Activated gamma-delta T cell treated with Interleukin-2 at 50 U/mL for 16 hours (primary cell): Measurements from ENCODE around the gene ADNP.
A peak's percentile ranks its signal among the peaks of the same experiment; 100 is the strongest.

Experiments
- DNase-seq: peaks from one replicate; pipeline ENCODE4 v3.0.0-alpha.2; 2020

The ADNP gene

DNA sequence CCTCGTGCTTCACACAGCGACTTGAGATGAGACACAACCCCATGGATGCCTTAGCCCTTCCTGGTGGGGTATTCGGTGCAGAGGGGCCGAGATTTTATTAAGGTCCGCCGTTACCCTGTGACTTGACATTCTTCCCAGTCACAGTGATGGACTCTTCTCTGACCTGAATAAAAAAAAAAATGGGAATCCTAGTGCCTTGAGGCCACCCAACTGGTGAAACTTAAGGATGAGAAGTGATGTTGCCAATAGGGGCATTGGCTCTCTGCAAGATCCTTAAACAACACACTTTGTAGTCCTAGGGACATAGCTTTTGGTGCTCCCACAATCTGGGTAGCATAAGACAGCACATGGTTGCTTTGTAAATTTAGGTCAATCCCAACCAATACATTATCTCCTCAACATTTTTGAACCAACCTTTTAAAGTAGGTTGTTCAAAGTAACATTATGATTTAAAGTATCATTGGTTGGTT lies 814 bp upstream of the ADNP start:
- DNase-seq: no peak

DNA sequence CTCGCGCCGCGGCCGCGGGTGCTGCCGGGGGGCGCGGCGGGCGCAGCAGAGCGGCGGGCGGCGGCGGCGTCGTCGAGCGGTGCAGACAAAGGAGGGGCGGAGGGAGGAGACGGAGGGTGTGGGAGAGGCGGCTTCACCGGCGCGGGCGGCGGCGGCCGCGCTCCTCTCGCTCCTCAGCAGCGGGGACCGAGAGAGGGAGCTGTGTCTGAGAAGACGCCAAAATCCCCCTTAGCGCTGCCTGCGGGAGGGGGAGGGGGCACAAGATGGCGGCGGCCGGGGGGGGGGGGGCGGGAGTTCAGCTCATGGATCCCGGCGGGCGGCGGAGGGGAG lies 296 bp downstream of the ADNP start:
- DNase-seq: peak; percentile 68

DNA sequence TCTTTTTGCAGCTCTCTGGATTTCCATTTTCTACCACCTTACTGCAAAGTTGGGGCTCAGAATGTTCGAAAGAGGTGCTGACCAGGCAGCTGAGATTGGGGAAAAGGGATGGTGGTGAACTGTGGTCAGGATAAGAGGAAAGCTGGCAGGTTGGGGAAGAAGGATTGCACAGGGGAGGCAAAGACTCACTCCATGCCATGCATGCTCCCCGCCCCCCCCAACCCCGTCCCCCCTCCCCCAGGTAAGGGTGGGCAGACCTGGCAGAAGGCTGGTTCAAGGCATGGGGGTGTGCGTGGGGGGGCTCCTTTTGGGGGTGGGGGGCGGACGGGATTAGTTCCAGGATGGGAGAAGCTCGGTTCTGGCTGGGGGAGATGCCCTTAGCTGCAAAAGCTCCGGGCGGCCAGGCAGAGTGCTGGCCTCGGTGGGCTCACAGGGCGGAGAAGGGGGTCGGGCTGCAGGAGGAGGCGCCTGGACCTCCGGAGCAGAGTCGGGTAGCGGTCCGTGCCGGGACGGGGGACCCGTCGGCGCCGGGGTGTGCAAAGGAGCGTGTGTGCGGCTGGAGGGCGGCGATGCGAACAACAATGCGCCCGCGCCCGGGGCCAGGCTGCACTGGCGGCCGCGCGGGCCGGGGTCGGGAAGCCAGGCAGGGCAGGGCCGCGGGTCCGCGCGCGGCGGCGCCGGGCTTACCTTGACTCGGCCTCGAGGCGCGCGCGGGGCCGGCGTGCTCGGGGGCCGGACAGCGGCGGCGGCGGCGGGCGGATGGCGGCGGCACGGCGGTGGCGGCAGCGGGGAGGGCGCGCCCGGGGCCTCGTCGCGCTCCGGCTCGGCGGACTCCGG lies 880 bp downstream of the ADNP start:
- DNase-seq: peak; percentile 19

DNA sequence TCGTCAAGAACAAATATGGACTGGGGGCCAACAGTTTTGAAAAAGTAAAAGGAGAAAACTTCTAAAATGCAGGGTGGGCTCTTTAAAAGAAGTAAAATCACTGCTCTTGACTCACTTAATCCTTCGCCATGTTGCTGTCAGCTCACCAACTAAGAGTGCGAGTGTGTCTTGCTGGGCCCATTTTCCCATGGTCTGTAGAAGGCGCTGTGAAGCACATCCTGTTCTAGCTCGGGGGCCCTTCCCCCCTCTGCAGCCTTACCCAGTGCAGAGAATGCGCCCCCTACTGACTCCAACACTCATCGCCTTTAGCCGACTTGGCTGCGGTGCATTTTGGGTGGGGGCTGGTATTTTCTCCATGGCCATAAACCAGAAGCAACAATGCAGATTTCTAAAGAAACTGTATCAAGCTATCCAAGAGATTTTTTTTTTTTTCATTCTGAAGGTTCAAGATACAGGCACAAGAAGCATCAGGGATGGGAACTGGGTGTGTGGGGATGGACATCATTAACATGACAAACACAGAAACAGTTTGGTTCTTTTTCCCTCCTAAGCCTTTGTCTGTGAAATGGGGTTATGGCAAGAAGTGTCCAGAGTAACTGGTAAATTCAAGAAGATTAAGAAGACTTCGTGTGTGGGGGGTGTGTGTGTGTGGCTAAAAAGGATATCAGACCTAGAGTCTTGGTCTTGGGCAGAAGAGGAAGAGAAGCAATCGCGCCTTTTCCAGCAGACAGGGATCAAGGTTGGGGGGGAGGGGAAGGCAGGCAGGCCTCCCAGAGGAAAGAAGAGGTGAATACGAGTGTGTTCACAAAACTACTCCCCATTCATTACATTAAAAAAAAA lies 1.7 kb downstream of the ADNP start:
- peak; percentile 89 for DNase-seq

DNA sequence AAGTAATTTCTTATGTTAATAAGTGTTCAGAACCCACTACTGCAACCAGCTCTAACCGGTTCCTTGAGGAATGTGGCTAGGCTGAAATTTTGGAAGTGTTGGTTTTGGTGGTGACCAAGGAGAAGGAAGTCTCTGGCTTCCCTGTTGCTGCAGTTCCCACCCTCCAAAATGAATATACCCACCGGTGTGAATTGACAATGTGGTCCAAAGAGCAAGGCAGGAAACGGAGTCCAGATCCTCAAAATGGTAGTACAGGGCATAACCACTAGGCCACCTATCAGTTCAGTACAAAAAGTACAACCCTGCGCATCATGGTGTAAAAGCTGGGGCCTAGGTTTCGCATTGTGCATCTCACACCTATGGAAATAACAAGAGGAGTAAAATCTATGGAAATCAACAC lies 2.8 kb downstream of the ADNP start:
- no peak for DNase-seq

DNA sequence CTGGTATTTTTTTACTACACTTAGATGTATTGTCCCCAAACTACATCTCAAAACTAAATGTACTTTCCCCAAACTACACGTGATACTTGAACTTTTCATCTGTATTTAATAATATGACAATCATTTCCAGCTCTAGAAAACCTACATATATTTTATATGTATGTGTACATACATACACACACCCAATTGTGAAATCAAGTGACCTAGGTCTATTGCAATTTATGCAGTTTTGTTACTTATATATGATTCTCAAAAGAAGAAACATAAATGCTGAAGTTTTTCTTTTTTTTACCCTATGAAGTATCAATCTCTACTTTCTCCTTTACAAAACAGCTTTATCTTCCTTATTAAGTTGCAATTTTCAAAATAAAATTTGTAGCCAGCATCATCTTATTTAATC lies 4.7 kb downstream of the ADNP start:
- DNase-seq: no peak

DNA sequence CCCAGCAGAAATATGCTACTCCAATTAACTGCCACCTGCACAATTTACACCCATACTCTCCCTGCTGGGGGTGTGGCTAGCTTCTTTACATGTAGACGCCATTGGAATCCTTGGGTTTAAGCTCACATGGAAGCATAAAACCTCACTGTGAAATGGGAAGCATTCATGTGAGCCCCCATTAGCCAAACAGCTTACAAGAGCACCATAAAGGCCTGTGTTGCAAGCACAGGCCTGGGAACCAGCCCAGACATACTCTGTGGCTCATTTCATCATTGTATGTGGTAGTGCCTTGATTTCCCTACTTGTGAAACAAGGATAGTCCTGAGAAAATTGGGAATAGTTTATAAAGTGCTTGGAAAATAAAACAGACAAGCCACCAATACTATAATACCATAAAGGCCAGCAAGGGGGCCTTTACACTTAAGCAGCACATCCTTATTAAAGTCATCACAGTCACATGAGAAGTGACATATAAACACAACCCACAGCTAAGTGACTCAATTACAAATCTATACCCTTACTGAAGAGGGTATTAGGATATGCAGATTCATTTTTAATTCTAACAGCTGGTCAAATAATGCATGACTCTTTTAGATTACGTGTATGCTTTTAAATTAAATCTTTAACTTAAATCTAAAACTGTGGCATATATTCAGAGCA lies 6.8 kb downstream of the ADNP start:
- DNase-seq: no peak

DNA sequence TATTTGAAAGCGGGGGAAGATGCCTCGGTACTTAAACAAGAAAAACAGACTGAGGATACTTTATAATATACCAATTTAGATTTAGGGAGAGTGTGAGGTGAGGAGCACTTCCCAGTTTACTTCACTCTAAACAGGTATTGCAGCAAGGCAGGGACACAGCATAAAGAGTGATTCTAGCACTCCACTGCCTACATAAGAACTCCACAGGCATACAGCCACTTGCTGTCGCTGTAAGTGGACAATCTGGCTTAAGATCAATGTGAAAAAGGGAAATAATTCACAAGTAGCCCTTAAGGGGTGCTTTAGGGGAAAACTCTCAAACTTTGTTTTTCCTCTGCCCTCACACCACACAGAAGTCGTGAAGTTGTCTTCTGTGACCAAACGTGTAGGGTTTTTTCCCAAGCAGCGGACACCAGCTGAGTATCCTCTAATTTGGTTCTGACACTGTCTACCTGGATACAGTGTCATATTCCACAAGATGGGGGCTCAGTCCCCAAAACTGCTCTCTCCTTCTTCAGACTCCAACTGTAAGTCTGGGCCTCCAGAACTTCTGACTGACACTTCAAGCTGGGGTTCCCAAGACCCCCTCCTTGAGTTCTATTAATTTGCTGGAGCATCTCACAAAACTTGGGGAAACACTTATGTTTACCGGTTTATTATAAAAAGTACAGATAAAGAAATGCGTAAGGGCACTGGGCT lies 9.3 kb downstream of the ADNP start:
- DNase-seq: no peak

DNA sequence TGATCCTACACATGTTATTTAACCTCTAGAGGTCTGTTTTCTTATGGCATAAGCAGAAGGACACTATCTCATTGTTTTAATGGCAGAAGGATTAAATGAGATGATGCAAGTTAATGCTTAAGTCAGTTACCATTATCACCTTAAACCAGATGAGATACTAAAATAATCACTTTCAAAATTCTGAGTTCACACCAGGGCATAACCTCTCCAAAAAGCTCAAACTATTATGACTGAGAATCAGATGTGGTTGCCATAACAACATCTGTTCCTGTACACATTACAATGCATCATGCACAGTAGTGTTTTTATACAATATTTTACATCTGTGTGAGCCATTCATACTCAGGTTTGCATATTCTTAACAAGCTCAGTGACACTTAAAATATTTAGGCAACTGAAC lies 10.2 kb downstream of the ADNP start:
- DNase-seq: no peak

DNA sequence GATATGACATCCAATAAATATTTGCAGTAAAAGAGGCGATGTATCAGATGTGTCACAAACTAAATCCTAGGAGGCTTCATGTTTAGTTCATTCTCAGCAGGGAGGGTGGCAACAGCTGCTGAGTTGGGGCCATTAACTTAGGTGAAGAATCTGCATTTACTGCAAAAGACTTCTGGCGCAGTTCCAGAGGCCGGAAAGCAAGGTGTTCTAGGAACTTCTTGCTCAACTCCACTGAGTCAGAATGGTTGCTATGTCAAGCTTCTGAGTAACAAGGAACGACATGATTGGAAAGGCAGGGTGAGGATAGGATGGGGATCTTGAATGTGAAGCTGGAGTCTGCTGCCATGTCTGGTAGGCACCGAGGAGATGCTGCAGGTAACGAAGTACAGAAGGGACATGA lies 11.7 kb downstream of the ADNP start:
- DNase-seq: no peak

DNA sequence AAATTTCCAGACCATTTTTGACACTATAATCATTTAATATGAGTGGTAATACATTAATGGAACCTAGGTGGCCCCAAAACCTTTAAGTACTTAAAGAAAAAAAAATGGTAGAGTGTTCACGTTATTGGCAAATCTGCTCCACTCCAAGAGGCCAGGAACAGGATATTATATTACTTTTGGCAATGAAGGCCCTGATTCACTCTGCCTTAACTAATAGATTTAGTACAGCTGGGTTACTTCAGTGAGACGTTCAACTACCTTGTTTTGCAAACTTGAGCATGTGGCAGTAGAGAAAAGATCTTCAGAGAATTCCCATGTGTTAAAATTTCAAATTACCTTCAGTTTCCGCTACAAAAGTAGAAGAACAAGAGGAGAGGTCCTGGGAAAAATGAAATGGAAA lies 12.8 kb downstream of the ADNP start:
- DNase-seq: no peak

DNA sequence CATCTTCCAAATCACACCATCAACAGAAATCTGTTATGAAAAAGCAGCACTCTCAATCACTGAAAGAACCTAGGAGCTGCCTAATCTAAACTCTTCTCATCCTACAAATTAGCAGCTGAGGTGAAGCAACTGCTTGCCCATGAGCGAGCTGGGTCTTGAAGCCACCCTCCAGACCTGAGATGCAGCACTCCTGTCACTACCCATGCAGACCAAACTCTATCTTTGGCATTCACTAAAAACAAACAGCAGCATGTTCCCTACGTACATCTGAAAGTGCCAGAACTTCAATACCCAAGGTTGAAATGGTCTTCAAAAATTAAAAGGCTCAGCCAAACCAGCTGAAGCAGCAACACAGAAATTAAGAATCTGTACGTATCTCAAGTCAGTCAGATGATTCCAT lies 14.3 kb downstream of the ADNP start:
- no peak for DNase-seq

DNA sequence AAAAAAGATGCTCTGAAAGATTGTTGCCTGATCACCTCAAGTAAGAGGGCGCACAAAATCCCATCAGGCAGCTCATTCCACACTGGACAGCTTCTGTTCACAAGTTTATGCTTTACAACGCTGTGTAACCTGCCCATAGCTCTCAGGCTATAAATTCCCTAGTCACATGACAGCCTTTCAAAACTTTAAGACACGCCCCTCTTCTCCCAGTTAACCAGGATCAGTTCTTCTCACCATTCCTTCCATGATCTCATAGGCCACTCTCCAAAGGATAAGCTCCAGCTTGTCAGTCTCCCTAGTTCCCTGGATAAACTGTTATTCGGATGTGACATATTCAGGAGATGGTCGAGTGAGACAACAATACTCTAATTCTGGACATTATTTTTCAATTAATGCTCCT lies 15.0 kb downstream of the ADNP start:
- DNase-seq: no peak

DNA sequence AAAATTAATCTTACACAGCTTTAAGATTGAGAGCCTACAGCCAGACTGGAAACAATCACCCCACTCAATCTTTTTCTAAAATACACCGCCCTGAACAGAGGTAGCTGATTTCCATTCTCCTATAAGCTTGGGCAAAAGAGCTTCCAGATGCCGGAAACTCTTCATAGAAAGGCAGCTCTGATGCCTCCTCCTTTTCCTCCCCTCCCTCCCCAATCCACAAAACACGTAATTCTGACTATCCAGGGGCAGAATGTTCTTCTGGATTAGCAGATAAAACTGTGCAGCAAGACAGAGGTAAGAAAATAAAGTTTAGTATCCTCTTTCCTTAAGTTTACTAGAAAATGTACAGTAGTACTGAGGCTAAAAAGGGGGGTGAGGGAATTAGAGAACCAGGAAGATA lies 15.8 kb downstream of the ADNP start:
- no peak for DNase-seq

DNA sequence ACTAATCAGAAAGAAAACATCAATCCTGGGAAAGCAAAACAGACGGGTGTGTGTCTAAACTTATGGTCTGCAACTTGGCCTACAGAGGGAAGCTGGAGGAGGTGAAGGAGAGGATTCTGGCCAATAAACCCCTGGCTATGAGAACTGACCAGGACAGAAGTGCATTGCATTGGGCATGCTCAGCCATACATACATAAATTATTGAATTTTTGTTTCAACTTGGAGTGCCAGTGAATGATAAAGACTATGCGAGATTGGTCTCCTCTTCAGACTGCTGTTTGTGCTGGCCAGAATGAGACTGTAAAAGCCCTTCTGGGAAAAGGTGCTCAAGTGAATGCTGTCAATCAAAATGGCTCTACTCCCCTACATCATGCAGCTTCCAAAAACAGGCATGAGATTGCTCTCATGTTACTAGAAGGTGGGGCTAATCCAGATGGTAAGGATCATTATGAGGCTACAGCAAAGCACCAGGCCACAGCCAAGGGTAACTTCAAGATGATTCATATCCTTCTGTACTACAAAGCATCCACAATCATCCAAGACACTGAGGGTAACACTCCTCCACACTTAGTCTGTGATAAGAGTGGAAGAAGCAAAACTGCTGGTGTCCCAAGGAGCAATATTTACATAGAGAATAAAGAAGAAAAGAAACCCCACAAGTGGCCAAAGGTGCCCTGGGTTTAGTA lies 17.4 kb downstream of the ADNP start:
- DNase-seq: no peak

DNA sequence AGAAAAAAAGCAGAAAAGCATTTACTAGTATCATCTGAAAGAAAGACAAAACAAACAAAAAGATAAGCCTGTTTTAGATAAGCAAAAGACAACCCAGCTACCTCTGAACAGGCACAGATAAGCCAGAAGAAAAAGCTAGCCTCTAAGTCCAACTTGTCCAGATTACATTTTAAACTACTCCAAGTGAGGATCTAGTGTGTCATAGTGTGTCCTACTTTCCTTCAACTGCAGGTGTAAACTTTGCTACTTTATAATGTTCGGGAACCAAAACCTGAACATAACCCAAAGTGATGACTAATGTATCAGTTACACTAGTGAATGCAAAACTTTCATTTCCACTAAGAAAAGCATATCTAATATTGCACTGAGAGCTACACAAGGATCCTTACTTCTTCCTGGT lies 19.5 kb downstream of the ADNP start:
- DNase-seq: no peak

DNA sequence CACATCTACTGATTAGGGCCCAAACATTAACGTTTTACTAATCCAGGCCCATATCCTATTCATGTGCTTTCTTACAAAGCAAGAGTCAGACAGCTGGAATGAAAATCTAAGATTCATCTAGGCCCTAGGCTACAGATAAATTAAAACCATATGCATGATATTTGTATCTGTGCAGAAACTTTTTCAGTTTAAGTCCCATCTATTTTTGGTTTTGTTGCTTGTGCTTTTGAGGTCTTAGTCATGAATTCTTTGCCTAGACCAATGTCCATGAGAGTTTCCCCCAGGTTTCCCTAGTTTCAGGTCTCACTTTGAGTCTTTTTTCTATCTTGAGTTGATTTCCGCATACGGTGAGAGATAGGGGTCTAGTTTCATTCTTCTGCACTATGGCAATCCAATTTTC lies 20.2 kb downstream of the ADNP start:
- DNase-seq: no peak

DNA sequence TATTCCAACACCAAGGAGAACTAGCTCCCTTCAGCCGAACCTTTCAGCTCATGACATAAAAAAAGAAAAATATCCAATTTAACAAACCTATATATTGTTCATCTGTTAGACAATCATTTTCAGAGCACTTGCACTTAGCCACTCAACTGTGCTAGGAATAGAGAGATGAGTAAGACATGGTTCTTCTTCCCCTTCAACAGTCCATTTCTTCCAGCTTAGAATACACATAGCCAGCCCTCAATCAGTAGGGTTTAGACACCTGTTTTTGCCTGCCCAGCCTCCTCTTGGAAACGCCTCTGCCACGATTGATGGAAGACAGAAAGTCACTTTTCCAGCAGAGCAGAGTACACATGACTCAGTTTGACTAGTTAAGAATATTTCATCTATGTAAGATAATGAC lies 21.8 kb downstream of the ADNP start:
- DNase-seq: no peak

DNA sequence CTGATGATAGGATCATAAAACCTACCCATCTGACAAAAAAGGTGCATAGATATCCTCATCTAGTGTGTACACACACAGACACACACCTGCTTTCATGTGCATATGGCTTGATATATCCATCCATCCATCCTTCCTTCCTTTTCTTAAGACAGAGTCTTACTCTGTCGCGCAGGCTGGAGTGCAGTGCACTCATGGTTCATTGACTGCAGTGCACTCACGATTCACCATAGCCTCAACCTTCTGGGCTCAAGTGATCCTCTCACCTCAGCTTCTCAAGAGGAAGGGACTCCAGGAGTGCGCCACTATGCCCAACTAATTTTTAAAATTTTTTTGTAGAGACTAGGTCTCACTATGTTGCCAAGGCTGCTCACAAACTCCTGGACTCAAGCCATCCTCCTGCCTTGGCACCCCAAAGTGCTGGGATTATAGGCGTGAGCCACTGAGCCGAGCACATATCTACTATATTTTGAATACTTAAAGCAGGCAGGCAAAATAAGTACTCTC lies 27.1 kb downstream of the ADNP start:
- DNase-seq: no peak

DNA sequence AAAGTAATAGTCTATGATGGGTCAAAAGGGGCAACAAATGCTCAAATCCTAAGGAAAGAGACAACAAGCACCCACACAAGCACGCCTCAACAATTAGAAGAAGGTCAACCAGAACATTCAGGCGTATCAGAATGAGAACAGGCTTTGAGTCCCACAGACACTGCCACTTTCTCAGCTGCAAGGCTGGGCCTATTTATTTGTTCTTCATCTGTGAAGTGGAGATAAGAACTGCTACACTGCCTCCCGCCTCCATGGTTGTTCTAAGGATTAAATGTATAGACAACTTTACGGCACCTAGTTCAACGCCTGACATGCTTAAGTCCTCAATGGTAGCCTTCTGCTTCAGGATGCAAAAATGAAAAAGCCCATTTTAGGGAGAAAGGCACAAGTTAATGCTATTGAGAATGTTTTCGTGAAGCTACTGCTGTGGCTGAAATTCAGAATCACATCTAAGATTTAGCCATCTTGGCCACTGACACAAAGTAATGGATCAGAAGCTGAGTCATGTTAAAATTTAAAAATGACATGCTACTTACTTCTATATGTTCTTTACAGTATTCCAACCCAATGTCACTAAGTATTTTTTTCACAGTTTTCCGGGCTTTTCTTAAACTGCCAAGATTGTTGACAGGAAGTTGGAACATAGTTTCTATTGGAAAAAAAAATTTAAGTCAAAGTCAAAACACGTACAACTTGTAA lies 27.7 kb downstream of the ADNP start:
- DNase-seq: no peak

DNA sequence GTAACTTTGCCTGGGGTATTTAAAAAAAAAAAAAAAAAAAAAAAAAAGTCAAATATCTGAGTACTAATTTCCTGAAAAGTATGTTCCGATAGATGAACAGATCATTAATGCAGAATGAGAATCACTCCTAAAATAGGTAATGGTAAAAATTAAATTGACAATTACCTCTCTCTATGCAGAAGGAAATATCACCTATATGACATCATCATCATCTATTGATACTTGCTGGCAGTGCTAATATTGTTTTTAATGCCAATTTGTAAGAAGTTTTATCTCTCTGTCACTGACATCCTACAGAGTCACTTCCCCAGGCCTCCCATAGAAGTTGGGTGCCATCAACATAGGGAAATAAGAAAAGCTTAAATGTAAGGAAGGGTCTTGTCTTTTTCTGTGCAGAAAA lies 29.9 kb downstream of the ADNP start:
- DNase-seq: no peak

DNA sequence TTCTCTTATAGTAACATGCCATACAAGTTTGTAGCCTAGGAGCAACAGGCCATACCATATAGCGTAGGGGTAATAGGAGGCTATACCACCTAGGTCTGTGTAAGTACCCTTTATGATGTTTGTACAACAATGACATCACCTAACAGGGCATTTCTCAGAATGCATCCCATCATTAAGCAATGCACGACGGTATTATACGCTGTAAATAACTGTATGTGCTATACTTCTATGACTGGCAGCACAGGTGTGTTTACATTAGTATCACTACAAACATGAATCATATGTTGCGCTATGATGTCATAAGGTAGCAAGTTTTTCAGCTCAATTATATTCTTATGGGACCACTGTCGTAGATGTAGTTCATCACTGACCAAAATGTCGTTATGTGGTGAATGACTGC lies 31.0 kb downstream of the ADNP start:
- DNase-seq: no peak
